ENCODE results near the gene ALLC.

GRCh38 chr2:3611589-3611988 lies 46.4 kb upstream of the ALLC start:
- TF ChIP-seq CTCF (IDR thresholded peaks at IDR 0.05; ENCODE audit: insufficient read depth, low read length, poor library complexity, severe bottlenecking) (no peak), EZH2phosphoT487 (conservative IDR thresholded peaks at IDR 0.05; ENCODE audit: low read length) (no peak)
